HG02588 (cell line): ENCODE measurements around the gene CHST9.
"Not testable (repeated sequence)": the region's sequence is repeated elsewhere in the genome, so short reads cannot be mapped to it uniquely, and the experiment has no call there.

Experiments used
- ATAC-seq: cut with Tn5 transposase; IDR thresholded peaks from one replicate; pipeline ENCODE4 v1.9.1; 2021; ENCODE audit warnings: mild to moderate bottlenecking, moderate library complexity; ENCODE audit not compliant: unreplicated experiment

The CHST9 gene, protein sequence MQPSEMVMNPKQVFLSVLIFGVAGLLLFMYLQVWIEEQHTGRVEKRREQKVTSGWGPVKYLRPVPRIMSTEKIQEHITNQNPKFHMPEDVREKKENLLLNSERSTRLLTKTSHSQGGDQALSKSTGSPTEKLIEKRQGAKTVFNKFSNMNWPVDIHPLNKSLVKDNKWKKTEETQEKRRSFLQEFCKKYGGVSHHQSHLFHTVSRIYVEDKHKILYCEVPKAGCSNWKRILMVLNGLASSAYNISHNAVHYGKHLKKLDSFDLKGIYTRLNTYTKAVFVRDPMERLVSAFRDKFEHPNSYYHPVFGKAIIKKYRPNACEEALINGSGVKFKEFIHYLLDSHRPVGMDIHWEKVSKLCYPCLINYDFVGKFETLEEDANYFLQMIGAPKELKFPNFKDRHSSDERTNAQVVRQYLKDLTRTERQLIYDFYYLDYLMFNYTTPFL

DNA sequence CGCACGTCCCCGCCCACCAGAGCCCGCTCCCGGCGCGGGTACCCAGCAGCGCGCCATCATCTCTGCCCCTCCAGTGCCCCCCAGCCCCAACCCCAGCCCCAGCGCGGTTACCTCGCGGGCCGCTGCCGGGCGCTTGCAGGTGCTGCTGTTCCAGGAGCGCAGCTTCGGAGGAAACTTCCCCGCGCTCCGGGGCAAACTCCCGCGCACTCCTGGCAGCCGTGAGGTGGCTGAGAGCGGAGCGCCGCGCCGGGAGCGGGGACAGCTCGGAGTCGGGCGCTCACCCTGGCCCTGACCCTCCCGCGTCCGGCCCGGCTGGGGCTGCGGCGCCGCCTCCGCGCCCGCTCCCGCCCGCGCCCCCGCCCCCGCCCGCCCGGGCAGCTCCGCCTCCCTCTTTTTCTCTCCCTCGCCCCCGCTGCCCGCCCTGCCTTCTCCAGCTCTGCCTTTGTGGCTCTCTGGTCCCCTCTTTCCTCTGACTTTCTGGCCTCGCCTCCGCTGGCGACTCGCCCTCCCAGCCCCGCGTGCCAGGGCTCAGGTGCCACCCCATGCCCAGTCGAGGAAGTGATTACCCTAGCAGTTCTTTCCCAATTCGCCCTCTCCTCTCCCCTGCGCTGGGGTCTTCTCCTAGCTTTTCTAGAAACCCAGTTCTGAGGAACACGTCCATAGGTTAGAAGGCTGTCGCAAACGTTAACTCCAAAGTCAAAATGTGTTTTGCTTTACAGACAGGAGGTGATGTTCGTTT, at the start of gene CHST9:
Gene CHST9 (minus strand): TSS at position 284 of the 739 bp plus-strand sequence. CDS start 42,499 bp downstream, outside the sequence.
- no peak for ATAC-seq

DNA sequence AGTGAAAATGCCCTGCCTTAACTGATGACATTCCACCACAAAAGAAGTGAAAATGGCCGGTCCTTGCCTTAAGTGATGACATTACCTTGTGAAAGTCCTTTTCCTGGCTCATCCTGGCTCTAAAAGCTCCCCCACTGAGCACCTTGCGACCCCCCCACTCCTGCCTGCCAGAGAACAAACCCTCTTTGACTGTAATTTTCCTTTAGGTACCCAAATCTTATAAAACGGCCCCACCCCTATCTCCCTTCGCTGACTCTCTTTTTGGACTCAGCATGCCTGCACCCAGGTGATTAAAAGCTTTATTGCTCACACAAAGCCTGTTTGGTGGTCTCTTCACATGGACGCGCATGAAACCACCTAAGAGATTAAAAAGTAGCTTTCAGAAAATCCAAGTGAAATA, 47.2 kb upstream of the CHST9 start:
- not testable (repeated sequence) for ATAC-seq

DNA sequence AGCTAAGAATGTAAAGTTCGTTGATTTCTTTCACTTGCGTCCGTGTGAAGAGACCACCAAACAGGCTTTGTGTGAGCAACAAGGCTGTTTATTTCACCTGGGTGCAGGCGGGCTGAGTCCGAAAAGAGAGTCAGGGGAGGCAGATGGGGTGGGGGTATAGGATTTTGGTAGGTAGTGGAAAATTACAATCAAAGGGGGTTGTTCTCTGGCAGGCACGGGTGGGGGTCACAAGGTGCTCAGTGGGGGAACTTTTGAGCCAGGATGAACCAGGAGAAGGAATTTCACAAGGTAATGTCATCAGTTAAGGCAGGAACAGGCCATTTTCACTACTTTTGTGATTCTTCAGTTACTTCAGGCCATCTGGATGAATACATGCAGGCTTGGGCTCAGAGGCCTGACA, 46.6 kb upstream of the CHST9 start:
- not testable (repeated sequence) for ATAC-seq

DNA sequence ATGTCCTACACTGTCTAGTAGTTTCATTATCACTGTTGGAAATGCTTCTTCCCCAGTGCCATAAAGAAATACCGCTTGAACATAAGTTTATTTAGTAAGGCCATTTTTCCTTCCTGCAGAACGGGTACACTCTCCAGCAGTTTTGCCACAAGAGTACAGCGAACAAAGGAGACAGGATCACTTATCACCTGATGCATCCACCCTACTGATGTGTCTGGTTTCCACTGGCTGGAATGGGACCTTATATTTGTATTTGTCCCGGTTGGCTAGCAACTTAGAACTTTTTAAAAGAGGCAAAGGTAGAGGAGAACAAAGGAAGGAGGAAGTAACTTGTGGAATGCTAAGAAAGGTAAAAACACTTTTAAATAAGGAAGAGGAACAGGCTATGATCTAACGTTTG, 46.1 kb upstream of the CHST9 start:
- not testable (repeated sequence) for ATAC-seq

DNA sequence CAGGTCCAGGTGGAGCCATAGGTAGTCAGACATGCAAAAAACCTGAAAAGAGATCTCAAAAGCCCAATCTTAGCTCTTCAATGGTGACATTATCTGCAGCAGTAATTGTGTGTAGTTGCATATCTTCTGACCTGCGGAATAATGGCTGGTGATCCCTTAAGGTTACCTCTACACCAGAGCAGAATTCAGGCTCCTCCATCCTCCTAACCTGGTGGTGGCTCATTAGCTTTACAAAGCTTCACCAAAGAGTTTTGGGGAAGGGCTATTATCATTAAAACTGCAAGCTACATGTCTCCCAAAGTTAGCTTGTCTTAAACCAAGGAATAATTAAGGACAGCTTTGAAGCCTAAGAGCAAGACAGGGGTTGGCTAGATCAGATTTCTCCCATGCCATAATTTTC, 42.6 kb upstream of the CHST9 start:
- ATAC-seq = no peak

DNA sequence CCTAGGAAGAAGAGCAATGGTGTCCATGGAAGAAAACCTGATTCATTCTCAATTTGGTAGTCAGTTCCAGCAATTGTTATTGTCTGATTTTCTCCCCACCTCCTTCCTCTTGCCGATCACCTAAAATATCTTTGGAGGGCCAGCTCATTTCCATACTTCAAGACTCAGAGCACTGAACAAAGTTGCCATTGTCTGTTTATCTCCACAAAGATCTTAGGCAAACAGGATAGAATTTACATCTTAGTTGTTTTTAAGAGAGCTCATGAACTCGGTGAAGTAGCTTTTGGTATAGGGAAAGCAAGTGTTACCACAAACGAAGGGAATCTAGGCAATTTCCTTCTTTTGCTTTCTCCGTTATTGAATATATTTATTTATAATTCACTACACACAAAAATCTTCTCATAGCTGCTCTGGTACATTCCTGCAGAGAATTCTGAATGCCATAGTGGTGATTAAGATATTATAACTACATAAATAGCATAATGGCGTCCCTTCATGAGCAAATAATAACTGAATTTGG, 41.5 kb upstream of the CHST9 start:
- ATAC-seq = no peak

DNA sequence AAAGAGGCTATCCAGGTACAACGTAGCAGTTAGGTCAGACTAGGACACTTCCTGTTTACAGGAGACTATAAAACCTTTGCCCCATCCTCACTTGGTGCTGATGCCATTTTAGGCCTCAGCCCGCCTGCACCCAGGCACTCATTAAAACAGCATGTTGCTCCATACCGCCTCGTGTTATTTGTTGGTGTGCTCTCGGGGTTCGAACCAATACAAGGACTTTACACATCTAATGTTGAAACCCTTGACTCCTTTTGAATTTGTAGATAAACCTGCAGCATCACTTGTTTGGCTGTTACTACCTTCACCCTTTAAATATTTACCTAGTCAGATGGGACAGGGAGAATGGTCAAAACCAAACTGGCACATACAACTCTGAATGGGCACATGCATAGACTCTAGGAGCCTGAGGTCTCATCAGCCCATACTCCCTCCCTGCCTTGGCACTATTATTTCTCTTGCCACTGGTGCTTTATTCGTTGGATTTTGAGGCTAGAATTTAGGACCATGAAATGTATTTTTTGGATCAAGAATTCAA, 40.9 kb upstream of the CHST9 start:
- no peak for ATAC-seq

DNA sequence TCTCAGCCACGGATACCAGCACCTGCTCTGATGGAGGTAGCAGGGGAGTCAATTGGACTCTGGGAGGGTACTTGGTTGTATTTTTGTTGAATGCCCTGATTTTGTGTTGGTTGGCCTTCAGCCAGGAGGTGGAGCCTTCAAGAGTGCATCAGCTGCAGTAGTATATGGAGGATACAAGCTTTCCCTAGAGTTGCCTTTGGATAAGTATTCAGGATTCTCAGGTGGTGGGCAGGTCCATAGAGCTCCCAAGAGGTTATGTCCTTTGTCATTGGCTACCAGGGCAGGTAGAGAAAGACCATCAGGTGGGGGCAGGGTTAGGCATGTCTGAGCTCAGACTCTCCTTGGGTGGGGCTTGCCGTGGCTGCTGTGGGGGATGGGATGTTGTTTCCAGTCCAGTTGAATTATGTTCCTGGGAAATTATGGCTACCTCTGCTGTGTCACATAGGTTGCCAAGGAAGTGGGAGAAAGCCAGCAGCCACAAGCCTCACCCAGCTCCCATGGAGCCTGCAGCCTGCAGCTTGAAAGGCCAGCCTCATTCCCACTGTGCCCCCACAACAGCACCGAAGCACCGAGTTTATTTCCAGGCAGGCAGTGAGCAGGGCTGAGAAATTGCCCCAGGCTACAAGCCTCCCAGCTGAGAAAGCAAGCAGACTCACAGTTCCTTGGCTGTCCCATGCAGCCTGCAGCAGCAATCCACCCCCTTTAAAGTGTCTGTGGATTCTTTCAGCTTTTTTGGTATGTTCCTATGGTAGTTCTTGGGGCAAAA, 38.6 kb upstream of the CHST9 start:
- ATAC-seq = no peak

DNA sequence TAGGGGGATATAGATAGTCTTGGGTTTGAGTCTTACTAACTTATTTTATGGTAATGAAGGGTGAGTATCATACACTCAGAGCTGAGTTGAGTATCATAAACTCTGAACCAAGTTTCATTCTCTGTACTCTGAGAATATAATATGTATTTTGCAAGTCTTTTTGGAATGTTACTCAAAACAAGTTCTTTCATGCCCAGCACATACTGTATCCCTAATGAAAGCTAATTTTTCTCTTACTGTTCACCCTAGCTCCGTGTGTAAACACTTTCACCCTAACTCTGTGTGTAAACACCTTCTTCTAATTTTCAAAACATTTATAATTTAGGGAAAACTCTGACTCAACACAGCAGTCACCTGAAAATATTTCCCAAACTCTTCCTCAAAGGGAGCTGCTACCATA, 29.7 kb upstream of the CHST9 start:
- no peak for ATAC-seq

DNA sequence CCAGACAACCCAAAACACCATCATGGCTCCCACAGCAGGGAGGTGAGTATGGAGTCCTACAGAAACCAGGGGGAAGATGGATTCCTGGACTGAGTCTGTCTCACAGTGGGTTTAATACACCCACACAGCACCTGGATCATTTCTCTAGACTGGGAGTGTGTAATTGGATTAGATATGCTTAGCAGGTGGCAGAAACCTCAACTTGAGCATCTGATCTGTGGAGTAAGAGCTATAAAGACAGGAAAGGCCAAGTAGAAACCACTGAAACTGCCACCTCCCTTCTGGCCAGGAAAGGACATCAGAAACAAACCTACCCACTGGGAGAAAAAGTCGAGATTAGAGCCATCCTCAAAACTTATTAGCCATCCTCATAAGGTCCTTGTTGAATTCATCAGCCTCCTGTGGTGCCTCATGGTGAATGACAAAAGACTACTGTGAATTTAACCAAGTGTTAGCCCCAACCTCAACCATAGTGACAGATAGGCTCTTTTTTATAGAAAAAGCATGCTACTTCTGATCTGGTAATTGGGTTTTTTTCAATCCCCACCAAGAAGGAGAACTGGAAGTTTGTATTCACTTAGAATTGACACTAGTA, 28.1 kb upstream of the CHST9 start:
- ATAC-seq = no peak

DNA sequence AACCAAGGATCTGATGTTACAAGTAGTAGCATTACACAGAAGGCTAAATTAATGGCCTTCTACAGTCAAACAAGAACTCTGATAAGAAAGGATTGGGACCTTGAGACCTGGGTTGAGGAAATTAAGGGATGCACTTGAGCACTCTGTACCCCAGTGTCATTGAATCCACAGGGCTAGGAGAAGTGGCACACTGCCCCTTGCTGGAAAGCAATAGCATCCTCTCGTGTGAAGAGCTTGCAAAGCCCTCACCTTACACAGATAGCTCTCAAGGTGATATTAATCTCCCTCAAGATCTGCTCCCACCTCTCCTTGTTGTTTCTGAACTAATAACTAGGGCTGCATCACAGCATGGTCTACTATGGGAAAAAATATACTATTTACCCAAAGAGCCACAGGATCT, 26.5 kb upstream of the CHST9 start:
- no peak for ATAC-seq

DNA sequence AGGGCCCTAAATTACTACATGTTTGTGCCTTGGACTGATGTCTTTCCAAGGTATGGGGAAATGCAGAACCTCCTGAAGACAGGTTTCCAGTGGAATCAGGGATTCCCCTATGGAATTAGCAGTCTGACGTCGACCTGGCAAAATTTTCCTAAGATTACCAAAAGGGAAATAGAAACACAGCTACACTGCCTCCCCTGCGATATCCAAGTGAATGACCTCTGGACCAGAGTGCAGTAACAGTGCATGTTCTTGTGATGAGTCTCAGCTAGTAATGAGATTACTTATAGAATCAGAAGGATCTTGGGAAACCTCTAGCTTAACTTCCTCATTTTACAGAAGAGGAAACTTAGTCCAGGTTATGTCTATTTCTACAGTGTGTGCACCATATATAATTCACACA, 21.3 kb upstream of the CHST9 start:
- ATAC-seq = no peak

DNA sequence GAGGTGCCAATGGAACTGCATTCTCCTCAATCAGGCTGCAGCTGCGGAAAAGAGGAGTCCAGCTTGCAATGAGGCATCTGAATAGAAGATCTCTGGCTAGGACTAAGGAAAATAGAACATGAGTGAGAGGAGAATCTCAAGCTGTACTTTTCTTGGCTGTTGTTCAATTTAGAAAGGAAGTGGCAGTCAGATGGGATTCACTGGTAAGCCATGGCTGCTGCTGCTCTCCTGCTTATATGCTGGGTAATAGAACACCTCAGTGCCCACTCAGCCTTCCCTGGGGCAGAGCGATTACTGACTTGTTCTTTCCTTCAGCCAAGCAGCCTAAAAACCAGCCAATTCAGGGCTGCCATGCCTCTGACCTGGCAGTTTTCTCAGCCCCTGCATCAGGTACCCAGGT, 17.6 kb upstream of the CHST9 start:
- no peak for ATAC-seq

DNA sequence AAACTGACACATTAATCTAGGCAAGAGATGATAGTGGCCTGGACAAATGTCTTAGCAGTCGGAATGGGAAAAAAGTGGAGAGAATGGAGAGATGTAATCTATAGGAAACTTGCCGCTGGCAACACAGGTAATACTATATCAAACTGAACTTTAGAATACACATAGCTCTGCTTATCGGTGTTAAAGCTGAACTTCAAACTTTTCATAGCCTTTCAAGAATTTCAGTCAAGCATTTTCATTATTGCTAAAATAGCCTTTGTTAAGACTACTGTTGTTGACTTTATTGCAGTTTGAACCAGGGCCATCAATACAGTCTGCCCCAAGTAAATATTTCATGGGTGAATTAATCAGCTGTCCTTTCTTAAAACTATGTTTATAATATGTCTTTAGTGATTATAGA, 12.9 kb upstream of the CHST9 start:
- no peak for ATAC-seq

DNA sequence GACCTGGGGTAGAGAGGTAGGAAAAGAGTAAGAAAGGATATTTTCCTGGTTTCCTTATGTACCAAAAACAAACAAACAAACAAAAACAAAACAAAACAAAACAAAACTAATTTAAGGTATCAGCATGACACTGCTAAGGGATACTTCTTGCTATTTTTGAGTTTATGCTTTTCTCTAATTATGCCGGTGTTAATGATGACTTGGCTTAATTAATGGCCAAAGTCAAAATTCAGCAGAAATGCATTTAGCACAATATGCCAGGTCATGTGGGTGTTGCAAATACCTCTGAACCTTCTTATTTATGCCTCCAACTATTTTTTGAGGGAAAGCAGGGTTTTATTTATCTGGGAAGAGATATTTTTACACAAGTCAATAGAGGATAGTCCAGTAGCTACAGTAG, 3.2 kb upstream of the CHST9 start:
- ATAC-seq = no peak

DNA sequence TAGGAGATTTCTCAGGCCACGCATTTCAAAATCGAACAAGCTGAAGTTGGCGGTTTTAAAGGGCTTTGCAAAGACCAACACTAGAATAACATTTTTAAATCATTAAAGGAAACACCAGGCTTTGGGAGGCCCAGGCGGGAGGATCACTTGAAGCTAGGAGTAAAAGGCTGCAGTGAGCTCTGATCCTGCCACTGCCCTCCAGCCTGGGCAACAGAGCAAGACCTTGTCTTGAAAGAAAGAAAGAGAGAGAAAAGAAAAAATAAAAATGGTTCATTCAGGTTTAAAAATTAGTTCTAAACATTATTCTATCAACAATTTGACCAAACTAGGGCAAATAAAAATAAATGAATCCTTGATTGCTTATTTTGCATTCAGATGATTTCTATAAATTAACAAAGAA, 789 bp upstream of the CHST9 start:
- ATAC-seq = no peak

DNA sequence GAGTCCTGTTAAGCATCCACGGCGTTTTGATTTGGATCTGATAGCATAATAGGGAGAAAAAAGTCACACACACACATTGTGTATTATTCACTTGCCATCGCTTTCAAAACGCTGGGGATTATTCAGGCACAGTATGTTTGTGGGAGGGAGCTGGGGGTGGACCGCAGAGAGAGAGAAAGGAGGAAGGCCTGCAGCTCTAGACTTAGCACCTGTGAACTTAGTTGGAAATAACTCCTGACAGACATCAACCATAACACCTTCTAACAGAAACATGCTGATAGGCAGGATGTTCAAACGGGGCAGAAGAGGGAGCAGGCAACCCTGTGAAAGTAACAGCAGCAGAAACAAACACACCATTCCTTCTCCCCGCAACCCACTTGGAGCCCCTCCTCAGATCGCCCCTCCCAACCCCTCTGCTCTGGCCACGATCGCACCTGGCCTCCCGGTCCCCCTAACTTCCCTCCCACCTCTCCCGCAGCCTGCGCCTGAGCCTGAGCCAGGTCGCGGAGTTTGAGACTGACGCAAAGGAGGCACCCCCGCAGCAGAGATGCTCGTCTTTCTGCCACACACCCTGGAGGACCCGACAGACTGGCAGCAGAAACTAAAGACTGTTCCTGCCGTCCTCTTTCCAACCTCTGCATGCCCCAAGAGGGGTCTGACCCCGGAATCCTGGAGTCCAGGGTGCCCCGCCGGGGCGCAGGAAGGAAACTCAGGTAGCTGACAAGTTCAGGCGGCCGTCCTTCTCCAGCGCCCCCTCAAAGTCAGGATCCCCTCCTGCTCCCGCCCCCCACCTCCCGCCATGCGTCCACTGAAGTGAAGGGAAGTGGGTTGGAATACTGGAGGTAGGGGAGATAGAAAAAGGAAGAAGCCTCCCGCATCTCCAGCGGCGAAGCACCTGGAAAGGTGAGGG, 738 bp downstream of the CHST9 start:
- no peak for ATAC-seq

DNA sequence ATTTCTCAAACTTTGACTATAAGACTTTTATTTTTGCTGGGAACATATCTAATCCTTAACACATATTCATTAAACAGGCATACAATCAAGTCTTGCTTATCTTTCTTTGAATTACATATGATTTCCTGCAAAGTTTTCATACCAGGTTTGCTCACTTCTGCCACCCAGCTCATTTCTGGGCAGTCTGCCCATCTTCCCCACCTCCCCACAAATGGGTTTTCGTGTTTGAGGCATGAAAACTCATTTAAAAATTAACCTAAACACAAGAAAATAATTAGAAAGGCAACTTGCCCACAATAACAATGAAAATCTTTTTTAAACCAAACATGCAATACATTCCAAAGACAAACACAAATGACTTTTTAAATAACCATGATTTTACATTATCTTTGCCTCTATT, 3.4 kb downstream of the CHST9 start:
- ATAC-seq = no peak

DNA sequence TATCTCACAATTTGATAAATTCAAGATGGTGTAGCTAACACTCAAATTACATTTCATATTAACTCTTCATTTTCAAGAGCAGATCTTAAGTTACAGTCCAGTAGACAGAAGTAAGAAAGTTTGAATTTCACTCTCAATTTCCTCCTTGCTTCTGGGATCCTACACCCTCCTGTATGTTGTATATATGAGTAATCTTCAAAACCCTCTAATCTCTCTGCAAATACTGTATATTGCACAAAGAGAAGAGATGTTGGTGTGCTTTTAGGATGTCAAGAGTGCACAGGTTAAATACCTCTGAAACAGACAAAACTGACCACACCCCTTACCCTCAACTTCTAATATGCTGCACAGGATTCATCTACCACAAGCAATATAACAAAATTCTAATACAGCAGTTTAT, 6.7 kb downstream of the CHST9 start:
- ATAC-seq = no peak

DNA sequence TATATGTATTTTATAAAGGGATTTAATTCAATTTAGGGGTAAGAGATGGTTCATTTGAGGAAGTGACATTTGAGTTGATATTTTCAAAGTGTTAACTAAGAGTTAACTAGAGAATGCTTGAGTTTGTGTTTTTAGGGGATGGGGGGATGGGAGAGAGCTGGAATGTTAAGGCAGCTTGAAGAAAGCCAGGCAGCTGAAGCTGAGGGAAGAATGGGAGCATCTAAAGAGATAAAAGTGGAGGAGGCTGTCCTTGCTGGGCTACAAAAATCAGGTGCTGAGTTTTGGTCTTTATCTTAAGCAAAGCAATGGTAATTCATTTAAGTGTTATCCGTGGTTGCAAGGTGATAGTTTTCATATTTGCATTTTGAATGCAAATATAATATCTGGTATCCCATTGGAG, 9.2 kb downstream of the CHST9 start:
- no peak for ATAC-seq
